Cortex of kidney (tissue), 1 donor: Measurements from ENCODE around the gene DGKI.

Source experiments
- DNase-seq: peaks from one replicate; lab custom pipeline; 2025; lab: John Stamatoyannopoulos, UW

The DGKI gene

GRCh38 chr7:137652721-137653120 lies 194.1 kb downstream of the DGKI start:
- DNase-seq: no peak

GRCh38 chr7:137647905-137648565 lies 198.7 kb downstream of the DGKI start:
- DNase-seq: no peak

- DNase-seq: no peak
Measured at GRCh38 chr7:137642472-137642871, 204.3 kb downstream of the DGKI start.

GRCh38 chr7:137642031-137642430 lies 204.7 kb downstream of the DGKI start:
- DNase-seq: no peak

- DNase-seq: no peak
Measured at GRCh38 chr7:137636376-137636775, 210.4 kb downstream of the DGKI start.

GRCh38 chr7:137635874-137636273 lies 210.9 kb downstream of the DGKI start:
- DNase-seq: no peak

- DNase-seq: no peak
Measured at GRCh38 chr7:137635132-137635531, 211.6 kb downstream of the DGKI start.

- no peak for DNase-seq
Measured at GRCh38 chr7:137634356-137634755, 212.4 kb downstream of the DGKI start.

GRCh38 chr7:137633133-137633532 lies 213.6 kb downstream of the DGKI start:
- DNase-seq: no peak

GRCh38 chr7:137628216-137628615 lies 218.6 kb downstream of the DGKI start:
- no peak for DNase-seq

GRCh38 chr7:137626469-137627067 lies 220.2 kb downstream of the DGKI start:
- DNase-seq: no peak

GRCh38 chr7:137625197-137625596 lies 221.6 kb downstream of the DGKI start:
- no peak for DNase-seq

- no peak for DNase-seq
Measured at GRCh38 chr7:137619181-137619580, 227.6 kb downstream of the DGKI start.

GRCh38 chr7:137618748-137619147 lies 228.0 kb downstream of the DGKI start:
- no peak for DNase-seq

GRCh38 chr7:137613006-137613525 lies 233.7 kb downstream of the DGKI start:
- no peak for DNase-seq

- no peak for DNase-seq
Measured at GRCh38 chr7:137611606-137612005, 235.2 kb downstream of the DGKI start.

- no peak for DNase-seq
Measured at GRCh38 chr7:137609500-137609899, 237.3 kb downstream of the DGKI start.

GRCh38 chr7:137606061-137606674 lies 240.6 kb downstream of the DGKI start:
- no peak for DNase-seq

GRCh38 chr7:137603043-137603442 lies 243.7 kb downstream of the DGKI start:
- no peak for DNase-seq

- no peak for DNase-seq
Measured at GRCh38 chr7:137601642-137602041, 245.1 kb downstream of the DGKI start.

GRCh38 chr7:137597856-137598255 lies 248.9 kb downstream of the DGKI start:
- DNase-seq: no peak

GRCh38 chr7:137593115-137593711 lies 253.6 kb downstream of the DGKI start:
- DNase-seq: no peak
